Heart right ventricle (tissue), 16 donors: Measurements from ENCODE around the gene NPDC1. TPM values are rescaled to one million over a fixed set of nuclear protein-coding genes. Genes with fewer than 3 reads are reported as not detected.
A peak's percentile ranks its signal among the peaks of the same experiment; 100 is the strongest.

Experiments
- ATAC-seq, 8 donors: fragments of 200-7000 bp; cut with Tn5 transposase; one replicate each; pipeline ENCODE4 v1.9.1; 2020; ENCODE audit warnings: mild to moderate bottlenecking in 8 of 8, moderate library complexity in 8 of 8, moderate number of reproducible peaks in 1 of 8
- DNase-seq, 2 donors: peaks; one replicate each; pipeline ENCODE4 v3.0.0-alpha.2; 2020
- H3K27ac ChIP-seq, 10 donors: fragments of 200-600 bp; sonication (generic) in 2 of 10; one replicate each; pipeline versions ENCODE4 v1.5.0 to v1.8.0; 2020 to 2022; ENCODE audit warnings: mild to moderate bottlenecking in 3 of 10
- H3K27me3 ChIP-seq, 7 donors: fragments of 200-600 bp; one replicate each; pipeline ENCODE4 v1.8.0; 2021 to 2022; ENCODE audit warnings: mild to moderate bottlenecking in 2 of 7
- H3K36me3 ChIP-seq, 9 donors: fragments of 200-600 bp; sonication (generic) in 1 of 9; one replicate each; pipeline versions ENCODE4 v1.5.0 to v1.8.0; 2020 to 2022; ENCODE audit warnings: mild to moderate bottlenecking in 2 of 9
- H3K4me1 ChIP-seq, 9 donors: fragments of 200-600 bp; sonication (generic) in 1 of 9; one replicate each; pipeline versions ENCODE4 v1.5.0 to v1.8.0; 2020 to 2022; ENCODE audit warnings: mild to moderate bottlenecking in 4 of 9
- H3K4me3 ChIP-seq, 10 donors: fragments of 200-600 bp; sonication (generic) in 2 of 10; one replicate each; pipeline versions ENCODE4 v1.5.0 to v1.8.0; 2020 to 2022; ENCODE audit warnings: mild to moderate bottlenecking in 7 of 10, moderate library complexity in 2 of 10
- H3K9me3 ChIP-seq, 11 donors: fragments of 200-600 bp in 10 of 11; sonication (generic) in 2 of 11; one replicate each; pipeline versions ENCODE4 v1.5.0 to v1.8.0; 2013 to 2022; ENCODE audit warnings: mild to moderate bottlenecking in 2 of 11, control low read depth in 1 of 11, moderate library complexity in 1 of 11
- WGBS, 2 donors: extraction: QIAGEN DNeasy Blood & Tissue Kit; methylation state at CpG; one replicate each; pipeline ENCODE4 v1.1.7; 2013; ENCODE audit warnings: inconsistent platforms in 1 of 2; 5-methylcytosine and 5-hydroxymethylcytosine counted together
- intact Hi-C, 10 donors: fragments of 100-400 bp; cut with DNase I; formaldehyde crosslinking; loops; one replicate each; pipeline versions ENCODE4 v1.11.1 to v1.14.2; 2022
- polyA plus RNA-seq, 2 donors: library from polyadenylated mRNA; stranded (reverse); fragments of 200-250 nt; gene quantifications; one replicate each; pipeline ENCODE4 v1.2.3, GENCODE V29; 2013
- total RNA-seq, 10 donors: library from RNA; stranded (reverse); fragmentation: NEBNext Ultra II Directional in 3 of 10; extraction: Animal tissue kit (Norgen Biotek cat#: 25700) in 3 of 10; gene quantifications; one replicate each; pipeline versions ENCODE4 v1.2.1 to v1.2.4, GENCODE V29; 2021 to 2023
- TF ChIP-seq, protein P1 (sequence below), 9 donors: fragments of 200-600 bp; sonication (generic) in 2 of 9; IDR thresholded peaks; one replicate each; pipeline versions ENCODE4 v1.5.0 to v1.8.0; 2021 to 2022; ENCODE audit warnings: antibody characterized with exemption in 9 of 9, mild to moderate bottlenecking in 5 of 9, moderate library complexity in 1 of 9
- donor health status: Arrhythmogenic right ventricular cardiomyopathy.
- donor health status: ischemic (EF 13 %, LVEDD 7.1; RV severe dilation, severe dysfunction).
- donor health status: healthy with polysubstance abuse.
- donor health status: DM: no; HTN: yes; CAD: no.
- donor health status: DM: no; HTN: no; CAD: no.
- donor health status: ischemic (EF 25% LVEDD 6.9; RV normal size, moderate dysfunction).
- donor health status: ischemic (EF 25% LVEDD 5.7; RV mildly dilated, moderate dysfunction).
- donor health status: healthy.
- donor health status: DM: yes; HTN: yes; CAD: no.
- donor health status: Ischemic cardiomyopathy.
- donor health status: ischemic (EF 35%, LVEDD 5.7; RV mildly dilated, moderate dysfunction).
- donor health status: nonischemic (EF 11% LVEDD 7.7; RV severe dilation, severe dysfunction).
- donor health status: DM: yes; HTN: yes; CAD: no.
- donor health status: PGD.
- donor health status: ischemic (EF 29% LVEDD 5.4; RV normal size, mild dysfunction).
- donor health status: nonischemic (EF 23%, LVEDD 6.1; RV moderate dilation, normal function).

The NPDC1 gene
- total and polyA plus RNA-seq, 12 donors: 29.1 to 153 (median 54.5) TPM

DNA sequence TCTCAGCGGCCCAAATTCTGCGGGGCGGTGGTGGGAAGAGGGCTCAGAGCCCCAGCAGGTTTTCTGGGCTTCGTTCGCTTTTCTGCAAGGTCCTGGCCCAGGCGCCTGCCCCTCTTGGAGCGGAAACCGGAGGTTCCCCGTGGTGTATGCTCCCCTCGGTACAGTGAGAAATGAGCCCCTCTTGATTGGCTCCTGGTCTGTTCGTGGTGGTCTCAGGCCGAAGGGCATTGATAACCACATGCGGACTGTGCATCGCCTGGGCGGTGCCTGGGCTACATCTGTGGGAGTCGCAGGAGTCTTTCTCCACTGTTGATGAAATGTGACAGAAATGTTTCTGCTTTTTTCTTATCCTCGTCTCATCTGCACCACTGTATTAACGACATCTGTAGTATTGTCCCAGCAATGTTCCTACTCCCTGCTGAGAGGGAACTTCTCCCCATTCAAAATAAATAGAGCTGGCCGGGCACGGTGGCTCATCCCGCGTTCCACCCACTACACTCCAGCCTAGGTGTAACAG, 41.5 kb upstream of the NPDC1 start:
- Histone ChIP-seq H3K27me3 (no peaks in the 10 kb centered on the region), H3K36me3 (peaks cover 0 to 56% (median 4%) of the 10 kb centered on the region in 9 donors), H3K9me3 (no peaks in the 10 kb centered on the region), H3K4me1 (peaks cover 6 to 45% (median 24%) of the 10 kb centered on the region in 9 donors), H3K27ac (peak overlapping the region; percentile 76 to 97 (median 95)), H3K4me3 (peak overlapping the region; percentile 67 to 96 (median 84))
- ATAC-seq (peak in 1 of 8 donors; percentile 1), DNase-seq (no peak)
- 11 to 12% methylated on average over 22 of the region's 22 CpGs for WGBS, 2 donors
- intact Hi-C loops: no loop called here
- TF ChIP-seq, protein P1, sequence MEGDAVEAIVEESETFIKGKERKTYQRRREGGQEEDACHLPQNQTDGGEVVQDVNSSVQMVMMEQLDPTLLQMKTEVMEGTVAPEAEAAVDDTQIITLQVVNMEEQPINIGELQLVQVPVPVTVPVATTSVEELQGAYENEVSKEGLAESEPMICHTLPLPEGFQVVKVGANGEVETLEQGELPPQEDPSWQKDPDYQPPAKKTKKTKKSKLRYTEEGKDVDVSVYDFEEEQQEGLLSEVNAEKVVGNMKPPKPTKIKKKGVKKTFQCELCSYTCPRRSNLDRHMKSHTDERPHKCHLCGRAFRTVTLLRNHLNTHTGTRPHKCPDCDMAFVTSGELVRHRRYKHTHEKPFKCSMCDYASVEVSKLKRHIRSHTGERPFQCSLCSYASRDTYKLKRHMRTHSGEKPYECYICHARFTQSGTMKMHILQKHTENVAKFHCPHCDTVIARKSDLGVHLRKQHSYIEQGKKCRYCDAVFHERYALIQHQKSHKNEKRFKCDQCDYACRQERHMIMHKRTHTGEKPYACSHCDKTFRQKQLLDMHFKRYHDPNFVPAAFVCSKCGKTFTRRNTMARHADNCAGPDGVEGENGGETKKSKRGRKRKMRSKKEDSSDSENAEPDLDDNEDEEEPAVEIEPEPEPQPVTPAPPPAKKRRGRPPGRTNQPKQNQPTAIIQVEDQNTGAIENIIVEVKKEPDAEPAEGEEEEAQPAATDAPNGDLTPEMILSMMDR (IDR thresholded peaks at IDR 0.05): no peak

DNA sequence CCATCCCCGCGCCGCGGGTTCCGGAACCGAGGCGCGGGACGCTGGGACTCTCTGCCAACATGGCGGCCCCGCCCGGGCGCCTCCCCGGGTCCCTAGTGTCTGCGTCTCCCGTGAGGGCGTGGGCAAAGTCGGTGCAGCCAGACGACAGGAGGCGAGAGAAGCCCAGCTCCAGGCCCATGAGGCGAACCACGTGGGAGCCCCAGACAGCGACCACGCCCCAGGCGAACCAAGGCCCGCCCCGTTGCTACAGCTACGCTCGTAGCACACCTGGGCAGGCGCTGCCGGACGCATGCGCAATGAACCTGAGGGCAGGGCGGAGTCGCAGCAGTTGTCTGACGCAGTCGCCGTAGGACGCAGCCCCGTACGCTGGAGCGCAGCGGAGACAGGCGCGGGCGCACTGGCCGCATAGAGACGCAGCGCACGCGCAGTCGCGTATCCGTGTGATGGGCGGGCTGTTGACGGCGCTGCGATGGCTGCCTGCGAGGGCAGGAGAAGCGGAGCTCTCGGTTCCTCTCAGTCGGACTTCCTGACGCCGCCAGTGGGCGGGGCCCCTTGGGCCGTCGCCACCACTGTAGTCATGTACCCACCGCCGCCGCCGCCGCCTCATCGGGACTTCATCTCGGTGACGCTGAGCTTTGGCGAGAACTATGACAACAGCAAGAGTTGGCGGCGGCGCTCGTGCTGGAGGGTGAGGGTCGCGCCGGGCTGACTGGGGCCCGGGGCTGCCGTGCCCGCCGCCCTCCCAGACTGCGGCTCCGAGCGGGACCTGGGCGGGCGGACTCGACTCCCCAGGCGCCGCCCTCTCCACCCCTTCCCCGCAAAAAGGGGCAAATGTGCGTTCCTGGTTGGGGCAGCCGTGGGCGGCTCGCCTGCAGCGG, 40.8 kb upstream of the NPDC1 start, which contains the start of gene MAN1B1:
MAN1B1 (plus strand) TSS at position 455 of the 878 bp plus-strand sequence; CDS start at position 470, 15 bp downstream.
- peak within 1 kb of the TSS; percentile 76 to 98 (median 96) for H3K27ac ChIP-seq
- peaks cover 6 to 45% (median 24%) of the 10 kb centered on the region in 9 donors for H3K4me1 ChIP-seq
- 0% methylated on average over 100 to 101 of the region's 101 CpGs for WGBS, 2 donors
- peaks cover 0 to 56% (median 4%) of the 10 kb centered on the region in 9 donors for H3K36me3 ChIP-seq
- no peaks in the 10 kb centered on the region for H3K9me3 ChIP-seq
- TF ChIP-seq, protein P1 (IDR thresholded peaks at IDR 0.05): no peak
- H3K27me3 ChIP-seq: no peaks in the 10 kb centered on the region
- peak within 1 kb of the TSS; percentile 67 to 96 (median 84) for H3K4me3 ChIP-seq
- DNase-seq (peak; percentile 97 to 99), ATAC-seq (peak; percentile 92 to 97 (median 96))
- intact Hi-C loops: loop anchor here in 1 of 10 donors (1.0 kb wide), 1 partner anchor 29 kb away; no protein-coding TSS in a partner anchor

DNA sequence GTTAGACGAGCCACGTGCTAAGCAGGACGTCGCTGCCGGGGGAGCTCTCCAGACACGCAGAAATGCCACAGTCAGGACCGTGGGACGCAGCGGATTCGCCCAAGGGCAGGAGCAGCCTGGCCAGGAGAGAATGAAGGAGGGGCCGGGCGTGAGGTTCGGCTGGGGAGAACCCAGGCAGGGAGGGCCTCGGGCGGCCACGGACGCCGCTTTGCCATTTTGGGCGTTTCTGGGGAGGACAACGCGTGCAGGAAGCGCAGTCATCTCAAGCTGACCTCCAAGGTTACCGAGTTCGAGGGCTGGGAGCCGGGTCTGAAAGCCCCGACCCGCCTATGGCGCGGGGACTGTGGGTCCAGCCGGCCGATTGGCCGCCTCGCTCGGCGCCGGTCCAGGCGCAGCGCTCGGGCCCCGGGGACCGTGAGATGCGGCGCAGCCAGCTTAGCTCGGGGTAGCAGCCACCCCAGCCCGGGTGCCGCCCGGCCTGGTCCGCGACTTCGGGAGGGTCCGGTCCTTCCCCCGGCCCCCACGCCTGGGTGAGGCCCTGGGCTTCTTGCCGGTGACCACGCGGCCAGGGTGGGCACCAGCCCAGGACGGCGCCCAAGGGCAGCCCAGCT, 40.0 kb upstream of the NPDC1 start:
- H3K4me1 ChIP-seq: peaks cover 6 to 45% (median 24%) of the 10 kb centered on the region in 9 donors
- peak overlapping the region; percentile 67 to 96 (median 84) for H3K4me3 ChIP-seq
- no peaks in the 10 kb centered on the region for H3K27me3 ChIP-seq
- ATAC-seq (peak; percentile 8 to 66 (median 23)), DNase-seq (peak; percentile 45 to 66)
- peak overlapping the region; percentile 76 to 98 (median 96) for H3K27ac ChIP-seq
- peaks cover 0 to 56% (median 3%) of the 10 kb centered on the region in 9 donors for H3K36me3 ChIP-seq
- H3K9me3 ChIP-seq: no peaks in the 10 kb centered on the region
- WGBS, 2 donors: 1% methylated on average over 56 to 58 of the region's 58 CpGs
- TF ChIP-seq, protein P1 (IDR thresholded peaks at IDR 0.05): no peak
- intact Hi-C loops: loop anchor here in 1 of 10 donors (1.0 kb wide), 1 partner anchor 29 kb away; no protein-coding TSS in a partner anchor

DNA sequence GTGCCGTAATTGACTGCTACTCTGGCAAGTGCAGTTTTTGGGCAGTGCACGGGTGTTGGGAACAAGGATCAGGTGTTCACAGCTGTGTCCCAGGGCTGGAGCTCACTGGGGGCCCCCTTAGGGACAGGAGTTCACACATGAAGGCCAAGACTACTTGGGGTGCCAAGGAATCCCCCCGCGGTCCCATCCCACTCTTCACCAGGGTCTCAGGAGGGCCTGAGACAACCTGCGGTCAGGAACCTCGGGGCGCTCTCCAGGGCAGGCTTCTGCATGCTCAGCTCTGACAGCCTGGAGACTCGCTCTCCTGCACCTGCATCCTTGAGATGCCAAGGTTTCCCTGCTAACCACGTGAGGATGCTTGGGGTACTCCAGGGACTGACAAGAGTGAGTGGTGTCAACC, 38.5 kb upstream of the NPDC1 start:
- H3K9me3 ChIP-seq: no peaks in the 10 kb centered on the region
- H3K27ac ChIP-seq: peak overlapping the region in 1 of 10 donors; percentile 14
- DNase-seq: no peak
- no peak for ATAC-seq
- no peaks in the 10 kb centered on the region for H3K27me3 ChIP-seq
- no peak overlapping the region for H3K4me3 ChIP-seq
- intact Hi-C loops: no loop called here
- WGBS, 2 donors: 78 to 82% methylated on average over 9 of the region's 9 CpGs
- TF ChIP-seq, protein P1 (IDR thresholded peaks at IDR 0.05): no peak
- peaks cover 0 to 58% (median 9%) of the 10 kb centered on the region in 9 donors for H3K36me3 ChIP-seq
- peaks cover 6 to 45% (median 24%) of the 10 kb centered on the region in 9 donors for H3K4me1 ChIP-seq
